H9 (cell line): Measurements from ENCODE around the gene CABLES2. TPM values are rescaled to one million over a fixed set of nuclear protein-coding genes. Genes with fewer than 3 reads are reported as not detected.

Source experiments
- DNase-seq: peaks from one replicate; pipeline ENCODE4 v3.0.0-alpha.2; 2017
- H2AFZ ChIP-seq: one replicate; pipeline ENCODE4 v1.6.1; 2013; ENCODE audit warnings: mild to moderate bottlenecking, low read length, control low read depth, moderate library complexity
- H2AK5ac ChIP-seq: 2 replicates; pipeline ENCODE4 v1.6.1; 2013; ENCODE audit warnings: low read length, control low read depth, mixed read lengths; ENCODE audit not compliant: insufficient read length
- H2BK120ac ChIP-seq: one replicate; pipeline ENCODE4 v1.6.1; 2013; ENCODE audit warnings: low read depth, mild to moderate bottlenecking, low read length, control low read depth, inconsistent platforms; ENCODE audit not compliant: poor library complexity, severe bottlenecking
- H2BK12ac ChIP-seq: 2 replicates; pipeline ENCODE4 v1.6.1; 2013; ENCODE audit warnings: low read length, control low read depth, mixed read lengths, low read depth; ENCODE audit not compliant: insufficient read length
- H2BK15ac ChIP-seq: 2 replicates; pipeline ENCODE4 v1.6.1; 2013; ENCODE audit warnings: low read depth, low read length, control low read depth
- H2BK20ac ChIP-seq: one replicate; pipeline ENCODE4 v1.6.1; 2013; ENCODE audit warnings: low read depth, mild to moderate bottlenecking, low read length, control low read depth, inconsistent platforms; ENCODE audit not compliant: poor library complexity, severe bottlenecking
- H2BK5ac ChIP-seq: 2 replicates; pipeline ENCODE4 v1.6.1; 2013; ENCODE audit warnings: low read length, control low read depth, mixed read lengths; ENCODE audit not compliant: insufficient read length
- H3K14ac ChIP-seq: 2 replicates; pipeline ENCODE4 v1.6.1; 2013; ENCODE audit warnings: low read length, control low read depth; ENCODE audit not compliant: insufficient read depth
- H3K18ac ChIP-seq: 2 replicates; pipeline ENCODE4 v1.6.1; 2013; ENCODE audit warnings: low read depth, mild to moderate bottlenecking, mixed read lengths, low read length, control low read depth; ENCODE audit not compliant: insufficient read length
- H3K23ac ChIP-seq: 2 replicates; pipeline ENCODE4 v1.6.1; 2013; ENCODE audit warnings: low read length, control low read depth, mixed read lengths, low read depth; ENCODE audit not compliant: insufficient read length
- H3K23me2 ChIP-seq: 2 replicates; pipeline ENCODE4 v1.6.1; 2013; ENCODE audit warnings: low read depth, mild to moderate bottlenecking, mixed read lengths, low read length, control low read depth; ENCODE audit not compliant: insufficient read length, poor library complexity, severe bottlenecking
- H3K27ac ChIP-seq: 2 replicates; pipeline ENCODE4 v1.5.1; 2013; ENCODE audit warnings: low read length, control low read depth, mixed read lengths, low read depth; ENCODE audit not compliant: insufficient read length
- H3K27me3 ChIP-seq: 2 replicates; pipeline ENCODE4 v1.6.1; 2013; ENCODE audit warnings: low read length, control low read depth, inconsistent platforms; ENCODE audit not compliant: insufficient read depth
- H3K4ac ChIP-seq: 2 replicates; pipeline ENCODE4 v1.6.1; 2013; ENCODE audit warnings: low read depth, mild to moderate bottlenecking, control low read depth, inconsistent platforms, low read length, moderate library complexity
- H3K4me1 ChIP-seq: 2 replicates; pipeline ENCODE4 v1.6.1; 2013; ENCODE audit warnings: low read length, control low read depth, inconsistent platforms; ENCODE audit not compliant: insufficient read depth
- H3K4me2 ChIP-seq: 2 replicates; pipeline ENCODE4 v1.6.1; 2013; ENCODE audit warnings: low read length, control low read depth, mixed read lengths; ENCODE audit not compliant: insufficient read length, insufficient read depth
- H3K56ac ChIP-seq: 2 replicates; pipeline ENCODE4 v1.6.1; 2013; ENCODE audit warnings: low read depth, mild to moderate bottlenecking, mixed read lengths, low read length, control low read depth; ENCODE audit not compliant: insufficient read length
- H3K79me1 ChIP-seq: 2 replicates; pipeline ENCODE4 v1.6.1; 2013; ENCODE audit warnings: low read depth, mild to moderate bottlenecking, moderate library complexity, low read length, control low read depth, inconsistent platforms; ENCODE audit not compliant: insufficient read depth, poor library complexity, severe bottlenecking
- H3K79me2 ChIP-seq: 2 replicates; pipeline ENCODE4 v1.6.1; 2013; ENCODE audit warnings: low read length, control low read depth, inconsistent platforms; ENCODE audit not compliant: insufficient read depth
- H3K9ac ChIP-seq: 2 replicates; pipeline ENCODE4 v1.6.1; 2013; ENCODE audit warnings: low read length, control low read depth, mixed read lengths; ENCODE audit not compliant: insufficient read length; ENCODE audit errors: extremely low read depth
- H3K9me3 ChIP-seq: one replicate; pipeline ENCODE4 v1.6.1; 2013; ENCODE audit warnings: low read depth, low read length, inconsistent platforms; ENCODE audit not compliant: control insufficient read depth
- H3T11ph ChIP-seq: one replicate; pipeline ENCODE4 v1.6.1; 2013; ENCODE audit warnings: mild to moderate bottlenecking, low read length, control low read depth, inconsistent platforms
- H4K20me1 ChIP-seq: one replicate; pipeline ENCODE4 v1.6.1; 2013; ENCODE audit not compliant: control insufficient read depth, insufficient read length, insufficient read depth
- H4K5ac ChIP-seq: 2 replicates; pipeline ENCODE4 v1.6.1; 2013; ENCODE audit warnings: low read depth, mild to moderate bottlenecking, mixed read lengths, low read length, control low read depth; ENCODE audit not compliant: insufficient read length
- H4K8ac ChIP-seq: replicated peaks from 2 replicates; pipeline ENCODE4 v1.6.1; 2013; ENCODE audit warnings: low read length, control low read depth, mixed read lengths, low read depth; ENCODE audit not compliant: insufficient read length
- H4K91ac ChIP-seq: 2 replicates; pipeline ENCODE4 v1.6.1; 2013; ENCODE audit warnings: low read depth, mild to moderate bottlenecking, moderate library complexity, mixed read lengths, low read length, control low read depth; ENCODE audit not compliant: insufficient read length
- H3K27ac Mint-ChIP-seq, 3 experiments: 2 replicates in 2 of 3; 3 replicates in 1 of 3; pipeline ENCODE4 v1.8.0; 2020 to 2021; ENCODE audit warnings: mixed read lengths in 3 of 3, mild to moderate bottlenecking in 1 of 3, moderate library complexity in 1 of 3
- H3K27me3 Mint-ChIP-seq: 2 replicates; pipeline ENCODE4 v1.8.0; 2021; ENCODE audit warnings: low read depth, mild to moderate bottlenecking, moderate library complexity, mixed read lengths
- H3K36me3 Mint-ChIP-seq, 3 experiments: 2 replicates in 2 of 3; 3 replicates in 1 of 3; pipeline ENCODE4 v1.8.0; 2020 to 2021; ENCODE audit warnings: low read depth in 3 of 3, mixed read lengths in 3 of 3; ENCODE audit not compliant: insufficient read depth in 1 of 3
- H3K4me1 Mint-ChIP-seq, 2 experiments: 2 replicates each; pipeline ENCODE4 v1.8.0; 2020; ENCODE audit warnings: mixed read lengths in 2 of 2
- H3K4me3 Mint-ChIP-seq, 2 experiments: 2 replicates in 1 of 2; 3 replicates in 1 of 2; pipeline ENCODE4 v1.8.0; 2020 to 2021; ENCODE audit warnings: mild to moderate bottlenecking in 2 of 2, mixed read lengths in 2 of 2, moderate library complexity in 1 of 2
- H3K9me3 Mint-ChIP-seq, 2 experiments: 2 replicates in 1 of 2; 3 replicates in 1 of 2; pipeline ENCODE4 v1.8.0; 2020; ENCODE audit warnings: mild to moderate bottlenecking in 2 of 2, mixed read lengths in 2 of 2, moderate library complexity in 1 of 2
- WGBS: extraction: QIAGEN DNeasy Blood & Tissue Kit; methylation state at CpG from one replicate; pipeline ENCODE4 v1.1.7; 2013; ENCODE audit warnings: missing lambda C conversion rate, low lambda C conversion rate, mixed read lengths; ENCODE audit not compliant: insufficient read length; ENCODE audit errors: extremely low coverage; 5-methylcytosine and 5-hydroxymethylcytosine counted together
- total RNA-seq: library from RNA; stranded (reverse); gene quantifications from 2 replicates; pipeline ENCODE4 v1.2.1, GENCODE V29; 2021
- TF ChIP-seq, protein P1 (sequence below): fragments of 200-600 bp; sonication (generic); conservative IDR thresholded peaks from 3 replicates; pipeline ENCODE4 v1.8.0; 2021; ENCODE audit warnings: antibody characterized with exemption, mild to moderate bottlenecking

Gene CABLES2
- total RNA-seq, 1 experiment from 2014 or later = 10.8 TPM

DNA sequence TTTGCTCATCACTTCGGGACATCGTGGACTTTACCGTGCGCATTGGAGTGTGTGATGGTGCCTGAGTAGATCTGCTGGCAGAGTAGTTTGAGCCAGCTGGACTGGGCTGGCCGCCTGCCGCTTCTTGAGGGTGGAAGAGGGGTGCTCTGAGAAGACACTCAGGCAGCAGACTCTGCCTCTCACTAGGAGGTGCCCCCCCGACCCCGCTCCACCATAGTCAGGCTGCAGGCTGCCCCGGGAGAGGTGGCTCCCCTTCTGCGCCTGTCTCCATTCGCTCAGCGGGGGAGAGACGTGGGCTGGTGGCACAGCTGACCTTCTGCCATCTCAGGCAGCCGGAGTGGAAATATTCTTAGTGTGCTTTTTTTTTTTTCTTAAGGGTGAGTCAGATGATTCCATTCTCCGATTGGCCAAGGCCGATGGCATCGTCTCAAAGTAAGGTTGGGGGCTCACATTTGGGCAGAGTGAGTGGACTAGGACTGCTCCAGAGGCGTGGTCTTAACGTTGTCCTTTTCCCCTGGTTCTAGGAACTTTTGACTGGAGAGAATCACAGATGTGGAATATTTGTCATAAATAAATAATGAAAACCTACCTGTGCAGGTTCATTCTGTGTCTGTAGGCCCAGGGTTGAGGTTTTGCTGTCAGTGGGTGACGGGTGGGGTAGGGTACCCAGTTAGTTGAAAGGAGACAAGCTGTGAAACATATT is 19.0 kb downstream of the CABLES2 start:
- Mint-ChIP-seq H3K4me1 (peaks cover 20 to 31% of the 10 kb centered on the region in 2 experiments), H3K9me3 (no peaks in the 10 kb centered on the region; a peak in 2 of 5 replicates), H3K36me3 (peaks cover 25 to 40% (median 34%) of the 10 kb centered on the region in 3 experiments; a peak in 6 of 7 replicates), H3K27me3 (peaks cover 2% of the 10 kb centered on the region; the same call in 1 of the 2 replicates), H3K4me3 (peak overlapping the region; percentile 89 to 97), H3K27ac (peak overlapping the region; percentile 91 to 96 (median 92))
- peaks cover 8% of the 10 kb centered on the region for H3K79me1 ChIP-seq
- H3K4me1 ChIP-seq = no peaks in the 10 kb centered on the region
- H3K56ac ChIP-seq = no peak overlapping the region
- H3K9ac ChIP-seq = peak overlapping the region; percentile 94
- H3K23me2 ChIP-seq = peaks cover 14% of the 10 kb centered on the region
- H2BK120ac ChIP-seq = no peak overlapping the region
- H3K27ac ChIP-seq = no peak overlapping the region
- no peak overlapping the region for H2AK5ac ChIP-seq
- H2BK20ac ChIP-seq = no peak overlapping the region
- no peak overlapping the region for H3K14ac ChIP-seq
- H3K4me2 ChIP-seq = peak overlapping the region; percentile 89
- no peak overlapping the region for H3K23ac ChIP-seq
- H3T11ph ChIP-seq = no peak overlapping the region
- H3K4ac ChIP-seq = no peak overlapping the region
- peaks cover 10% of the 10 kb centered on the region; the same call in 1 of the 2 replicates for H3K79me2 ChIP-seq
- no peaks in the 10 kb centered on the region for H3K9me3 ChIP-seq
- no CpG with 5 or more reads among the region's 20 CpGs for WGBS
- no peak for DNase-seq
- H2BK5ac ChIP-seq = no peak overlapping the region
- no peaks in the 10 kb centered on the region for H3K27me3 ChIP-seq
- no peak overlapping the region for H2AFZ ChIP-seq
- H2BK12ac ChIP-seq = no peak overlapping the region
- H3K18ac ChIP-seq = no peak overlapping the region
- H2BK15ac ChIP-seq = no peak overlapping the region
- no peak overlapping the region for H4K5ac ChIP-seq
- TF ChIP-seq, protein P1, sequence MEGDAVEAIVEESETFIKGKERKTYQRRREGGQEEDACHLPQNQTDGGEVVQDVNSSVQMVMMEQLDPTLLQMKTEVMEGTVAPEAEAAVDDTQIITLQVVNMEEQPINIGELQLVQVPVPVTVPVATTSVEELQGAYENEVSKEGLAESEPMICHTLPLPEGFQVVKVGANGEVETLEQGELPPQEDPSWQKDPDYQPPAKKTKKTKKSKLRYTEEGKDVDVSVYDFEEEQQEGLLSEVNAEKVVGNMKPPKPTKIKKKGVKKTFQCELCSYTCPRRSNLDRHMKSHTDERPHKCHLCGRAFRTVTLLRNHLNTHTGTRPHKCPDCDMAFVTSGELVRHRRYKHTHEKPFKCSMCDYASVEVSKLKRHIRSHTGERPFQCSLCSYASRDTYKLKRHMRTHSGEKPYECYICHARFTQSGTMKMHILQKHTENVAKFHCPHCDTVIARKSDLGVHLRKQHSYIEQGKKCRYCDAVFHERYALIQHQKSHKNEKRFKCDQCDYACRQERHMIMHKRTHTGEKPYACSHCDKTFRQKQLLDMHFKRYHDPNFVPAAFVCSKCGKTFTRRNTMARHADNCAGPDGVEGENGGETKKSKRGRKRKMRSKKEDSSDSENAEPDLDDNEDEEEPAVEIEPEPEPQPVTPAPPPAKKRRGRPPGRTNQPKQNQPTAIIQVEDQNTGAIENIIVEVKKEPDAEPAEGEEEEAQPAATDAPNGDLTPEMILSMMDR = no peak
- H4K91ac ChIP-seq = no peak overlapping the region
- no peaks in the 10 kb centered on the region for H4K20me1 ChIP-seq
- H4K8ac ChIP-seq = no peak overlapping the region
